Coronary artery (tissue), 2 donors: ENCODE data around the gene MRPS11.
"Not testable (repeated sequence)": the region's sequence is repeated elsewhere in the genome, so short reads cannot be mapped to it uniquely, and the experiment has no call there.

Experiments used
- DNase-seq: peaks from one replicate; pipeline ENCODE4 v3.0.0-alpha.2; 2017; ENCODE audit warnings: low spot score
- H3K27ac ChIP-seq, 2 donors: fragments of 200-600 bp; sonication (generic); one replicate each; pipeline ENCODE4 v1.5.1; 2016 to 2019
- H3K4me3 ChIP-seq: fragments of 200-600 bp; sonication (generic); 2 replicates; pipeline ENCODE4 v1.5.1; 2016; ENCODE audit warnings: mild to moderate bottlenecking, moderate library complexity
- CTCF ChIP-seq: fragments of 200-600 bp; sonication (generic); IDR thresholded peaks from one replicate; pipeline ENCODE4 v1.5.1; 2019; ENCODE audit warnings: antibody characterized with exemption

The MRPS11 gene

GRCh38 chr15:88470625-88471372 is 3.3 kb downstream of the MRPS11 start:
- no peak overlapping the region for H3K4me3 ChIP-seq
- no peak for DNase-seq
- no peak overlapping the region for H3K27ac ChIP-seq
- no peak for TF ChIP-seq CTCF

- no peak for DNase-seq
- H3K4me3 ChIP-seq = no peak overlapping the region
- no peak for TF ChIP-seq CTCF
Measured at GRCh38 chr15:88472225-88472624, 4.7 kb downstream of the MRPS11 start.

GRCh38 chr15:88473661-88474293 is 6.3 kb downstream of the MRPS11 start:
- not testable (repeated sequence) for H3K4me3 ChIP-seq, H3K27ac ChIP-seq, DNase-seq

More at GRCh38 chr15:88472225-88472624, 4.7 kb downstream of the MRPS11 start:
- no peak overlapping the region for H3K27ac ChIP-seq

GRCh38 chr15:88476635-88477060 is 9.1 kb downstream of the MRPS11 start:
- DNase-seq = no peak
- Histone ChIP-seq H3K27ac (peak overlapping the region in 1 of 2 donors; percentile 57), H3K4me3 (no peak overlapping the region)
- TF ChIP-seq CTCF = no peak

- H3K27ac ChIP-seq = peak overlapping the region in 1 of 2 donors; percentile 57
- no peak overlapping the region for H3K4me3 ChIP-seq
- DNase-seq = no peak
- no peak for TF ChIP-seq CTCF
Measured at GRCh38 chr15:88477126-88477525, 9.6 kb downstream of the MRPS11 start.

- Histone ChIP-seq H3K27ac (no peak overlapping the region), H3K4me3 (no peak overlapping the region)
- DNase-seq = no peak
- TF ChIP-seq CTCF = no peak
Measured at GRCh38 chr15:88477904-88478303, 10.4 kb downstream of the MRPS11 start.

GRCh38 chr15:88479169-88479568 is 11.7 kb downstream of the MRPS11 start:
- DNase-seq = no peak
- no peak for TF ChIP-seq CTCF
- no peak overlapping the region for H3K27ac ChIP-seq
- no peak overlapping the region for H3K4me3 ChIP-seq
